GM10248 (cell line): ENCODE measurements around the gene SAXO2.
"Not testable (repeated sequence)": the region's sequence is repeated elsewhere in the genome, so short reads cannot be mapped to it uniquely, and the experiment has no call there.

Experiments
- CTCF ChIA-PET: fragments of 300-600 bp; sonication (Branson Sonifier 250); formaldehyde crosslinking; extraction: SDS; loops from one replicate; lab custom pipeline; 2021; ENCODE audit warnings: antibody characterized with exemption; lab: Yijun Ruan, JAX
- POLR2A ChIA-PET: fragments of 350-650 bp; sonication (Branson Sonifier 250); formaldehyde crosslinking; extraction: SDS; loops from one replicate; lab custom pipeline; 2020; ENCODE audit warnings: antibody characterized with exemption; lab: Yijun Ruan, JAX
- DNase-seq: peaks from one replicate; pipeline ENCODE4 v3.0.0; 2012; ENCODE audit errors: extremely low spot score
- CTCF ChIP-seq: IDR thresholded peaks from 2 replicates; pipeline ENCODE4 v1.5.1; 2012; ENCODE audit warnings: mild to moderate bottlenecking, low read depth; ENCODE audit errors: extremely low read depth, missing control alignments, control extremely low read depth

SAXO2 gene

DNA sequence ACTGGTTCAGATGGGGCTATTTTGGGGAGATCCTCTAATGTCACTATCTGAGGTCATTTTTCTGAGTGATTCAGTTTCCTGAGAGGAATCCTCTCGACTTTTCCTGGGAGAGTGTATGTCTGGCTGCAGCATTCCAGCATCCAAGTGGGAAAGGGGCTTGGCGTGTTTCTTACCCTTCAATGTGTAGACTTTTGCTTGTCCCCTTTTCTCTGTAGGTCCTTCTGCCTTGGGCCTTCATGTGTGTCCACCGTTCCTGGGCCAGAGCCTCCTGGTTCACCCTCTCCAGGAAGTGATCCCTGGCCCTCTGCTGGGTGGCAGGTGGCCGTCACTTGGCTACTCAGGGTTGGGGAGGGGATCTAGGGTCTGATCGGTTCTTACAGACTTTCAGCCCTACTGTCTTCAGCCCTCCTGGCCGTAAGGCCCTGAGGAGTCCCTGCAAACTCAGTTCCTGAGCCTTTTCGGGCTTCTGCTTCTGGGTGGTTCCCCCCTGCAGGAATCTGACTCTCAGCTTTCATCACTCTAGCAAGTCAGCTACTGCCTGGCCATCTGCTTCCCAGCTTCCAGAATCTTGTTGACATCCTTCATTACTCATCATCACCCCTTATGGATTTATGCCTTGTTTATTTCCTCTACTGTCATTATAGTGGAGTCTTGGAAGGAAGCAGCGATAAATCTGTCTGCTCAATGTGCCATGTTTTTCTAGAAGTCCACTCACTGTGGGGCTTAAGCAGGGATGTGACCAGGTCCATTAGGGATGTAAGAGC lies 50.1 kb downstream of the SAXO2 start:
- CTCF ChIA-PET, result no interaction called here
- POLR2A ChIA-PET, result interaction anchor here (0.6 kb wide), 1 partner anchor 220 kb away, joined by 4 read pairs; no protein-coding TSS in a partner anchor
- TF ChIP-seq CTCF, result no peak
- no peak for DNase-seq

GRCh38 chr15:82313446-82313845 lies 50.8 kb downstream of the SAXO2 start:
- ChIA-PET CTCF (no interaction called here), POLR2A (no interaction called here)
- no peak for TF ChIP-seq CTCF
- no peak for DNase-seq

GRCh38 chr15:82313951-82314768 lies 51.5 kb downstream of the SAXO2 start:
- CTCF ChIA-PET, POLR2A ChIA-PET, DNase-seq: not testable (repeated sequence)

DNA sequence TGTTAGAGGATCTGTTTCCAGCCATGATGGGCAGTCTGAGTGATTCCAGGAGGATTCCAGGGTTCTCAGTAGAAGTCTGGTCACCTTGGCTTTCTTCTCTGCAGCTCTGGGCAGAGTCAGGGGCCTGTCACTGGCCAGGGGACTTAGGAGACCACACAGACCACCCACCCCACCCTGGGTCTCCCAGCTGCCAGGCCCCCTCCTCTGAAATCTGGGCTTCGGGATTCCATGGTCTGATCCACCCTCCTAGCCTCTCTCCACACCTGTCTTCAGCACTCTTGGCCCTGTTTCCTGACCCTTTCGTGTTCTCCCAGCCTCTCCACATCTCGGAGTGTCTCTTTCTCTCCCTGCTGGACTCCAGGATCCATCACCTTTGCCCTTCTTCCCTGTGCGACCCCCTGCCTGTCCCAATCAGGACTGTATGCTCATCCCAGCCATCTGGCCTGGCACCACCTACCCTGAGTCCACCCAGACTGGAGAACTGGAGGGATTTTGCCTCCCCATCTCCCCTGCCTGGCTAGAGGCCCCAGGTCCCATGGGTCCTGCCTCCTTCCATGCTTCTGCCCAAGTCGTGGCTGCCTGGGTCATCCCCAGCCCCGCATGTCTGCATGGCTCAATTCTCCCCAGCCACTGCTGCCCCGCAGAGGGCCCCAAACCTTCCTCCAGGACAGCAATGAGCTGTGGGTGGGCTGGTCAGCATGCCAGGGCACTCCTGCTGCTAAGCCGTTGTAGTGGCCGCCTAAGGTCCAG lies 52.3 kb downstream of the SAXO2 start:
- CTCF ChIA-PET, result no interaction called here
- DNase-seq, result no peak
- POLR2A ChIA-PET, result no interaction called here
- no peak for TF ChIP-seq CTCF

GRCh38 chr15:82315519-82316246 lies 53.1 kb downstream of the SAXO2 start:
- ChIA-PET POLR2A (no interaction called here), CTCF (no interaction called here)
- no peak for DNase-seq
- TF ChIP-seq CTCF, result no peak

DNA sequence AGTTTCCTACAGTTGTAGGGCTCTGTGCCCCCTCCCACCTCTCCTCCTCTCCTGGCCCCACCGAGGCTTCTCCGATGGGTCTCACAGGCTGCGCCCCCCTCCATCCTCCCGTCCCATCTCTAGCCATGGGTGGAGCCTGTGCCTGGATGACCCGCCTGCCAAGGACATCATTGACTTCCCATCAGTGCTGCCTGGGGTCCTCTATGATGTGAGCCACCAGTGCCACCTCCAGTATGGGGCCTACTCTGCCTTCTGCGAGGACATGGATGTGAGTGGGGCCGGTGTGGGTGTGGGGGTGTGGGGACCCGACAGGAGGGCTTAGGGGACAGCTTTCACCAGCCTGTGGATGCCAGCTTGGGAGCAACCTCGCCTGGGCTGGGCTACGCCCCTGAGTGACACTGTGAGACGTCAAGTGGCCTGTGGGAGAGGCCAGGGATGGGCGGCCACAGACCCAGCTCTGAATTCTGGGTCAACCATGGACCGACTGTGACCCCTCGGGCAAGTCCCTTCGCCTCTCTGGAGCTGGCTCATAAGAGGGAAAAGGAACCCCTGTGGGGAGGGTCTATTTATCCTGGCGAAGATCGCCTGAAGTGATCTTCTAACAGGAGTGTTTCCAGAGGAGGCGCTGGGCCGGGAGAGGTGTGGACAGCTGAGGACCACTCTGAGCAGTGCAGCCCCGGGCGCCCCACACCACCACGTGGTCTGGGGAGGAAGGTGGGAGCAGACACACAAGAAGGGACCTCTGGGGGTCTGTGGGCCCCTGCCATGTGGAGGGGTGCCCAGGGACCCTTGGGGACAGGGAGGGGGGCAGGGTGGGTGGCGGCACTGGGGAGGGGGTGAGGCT lies 53.9 kb downstream of the SAXO2 start:
- DNase-seq, CTCF ChIA-PET, POLR2A ChIA-PET: not testable (repeated sequence)

DNA sequence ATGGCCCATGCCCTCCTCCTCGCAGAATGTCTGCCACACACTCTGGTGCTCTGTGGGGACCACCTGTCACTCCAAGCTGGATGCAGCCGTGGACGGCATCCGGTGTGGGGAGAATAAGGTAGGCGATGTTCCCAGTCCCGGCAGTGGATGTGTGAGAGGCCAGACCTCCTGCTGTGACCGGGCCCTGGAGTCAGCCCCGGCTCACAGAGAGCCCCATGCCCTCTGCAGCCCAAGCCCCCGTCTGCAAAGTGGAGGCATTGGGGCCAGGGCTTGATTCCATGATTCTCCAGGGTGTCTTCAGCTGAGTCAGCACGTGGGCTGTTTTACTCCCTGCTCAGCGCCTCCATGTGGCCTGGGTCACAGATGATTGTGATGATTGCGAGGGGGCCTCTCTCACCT lies 54.5 kb downstream of the SAXO2 start:
- DNase-seq, result no peak
- CTCF ChIA-PET, result no interaction called here
- TF ChIP-seq CTCF, result no peak
- POLR2A ChIA-PET, result no interaction called here

GRCh38 chr15:82317516-82317915 lies 54.9 kb downstream of the SAXO2 start:
- DNase-seq, POLR2A ChIA-PET, CTCF ChIA-PET: not testable (repeated sequence)

DNA sequence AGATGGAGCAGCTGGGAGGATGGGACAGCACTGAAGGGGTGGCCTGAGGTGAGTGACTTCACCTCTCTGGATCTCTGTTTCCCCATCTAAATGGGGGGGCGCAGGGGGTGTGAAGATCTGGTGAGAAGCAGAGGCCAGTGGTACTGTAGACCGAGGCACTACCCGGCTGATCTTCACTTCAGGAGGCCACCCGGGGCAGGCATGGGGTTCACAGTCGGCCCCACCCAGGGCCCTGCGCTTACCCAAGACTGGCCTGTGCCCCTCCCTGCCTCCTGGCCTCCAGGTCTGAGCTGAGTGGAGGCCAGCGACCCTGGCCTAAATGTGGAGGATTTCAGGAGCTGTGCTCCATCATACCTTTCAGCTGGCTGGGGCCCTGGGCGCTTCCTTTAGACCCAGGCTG lies 55.7 kb downstream of the SAXO2 start:
- CTCF ChIA-PET, DNase-seq, POLR2A ChIA-PET: not testable (repeated sequence)

GRCh38 chr15:82319522-82320278 lies 57.1 kb downstream of the SAXO2 start:
- DNase-seq, CTCF ChIA-PET, POLR2A ChIA-PET: not testable (repeated sequence)
